Measurements from ENCODE around the gene IL4R.
"Not testable (repeated sequence)": the region's sequence is repeated elsewhere in the genome, so short reads cannot be mapped to it uniquely, and the experiment has no call there.

The IL4R gene

GRCh38 chr16:27329376-27330079, 15.8 kb downstream of the IL4R start:
- not testable (repeated sequence) for DNase-seq (ENCODE audit: low read depth in 3 of 3)

GRCh38 chr16:27330542-27330941, 16.8 kb downstream of the IL4R start:
- DNase-seq (ENCODE audit: low read depth in 3 of 3), result no peak

- no peak for DNase-seq (ENCODE audit: low read depth in 3 of 3)
These were observed 18.3 kb downstream of the IL4R start for GRCh38 chr16:27332105-27332504.

GRCh38 chr16:27333104-27333503, 19.3 kb downstream of the IL4R start:
- no peak for DNase-seq (ENCODE audit: low read depth in 3 of 3)

- no peak for DNase-seq (ENCODE audit: low read depth in 3 of 3)
These were observed 19.8 kb downstream of the IL4R start for GRCh38 chr16:27333549-27333948.

- DNase-seq (ENCODE audit: low read depth in 3 of 3), result no peak
These were observed 20.5 kb downstream of the IL4R start for GRCh38 chr16:27334192-27334764.

GRCh38 chr16:27334838-27335237, 21.1 kb downstream of the IL4R start:
- DNase-seq (ENCODE audit: low read depth in 3 of 3), result no peak

- DNase-seq (ENCODE audit: low read depth in 3 of 3), result no peak
These were observed 21.7 kb downstream of the IL4R start for GRCh38 chr16:27335349-27336053.

- no peak for DNase-seq (ENCODE audit: low read depth in 3 of 3)
These were observed 23.2 kb downstream of the IL4R start for GRCh38 chr16:27337024-27337423.

GRCh38 chr16:27339180-27339579, 25.4 kb downstream of the IL4R start:
- no peak for DNase-seq (ENCODE audit: low read depth in 3 of 3)

GRCh38 chr16:27340654-27341053, 26.9 kb downstream of the IL4R start:
- no peak for DNase-seq (ENCODE audit: low read depth in 3 of 3)

GRCh38 chr16:27341549-27341948, 27.8 kb downstream of the IL4R start:
- no peak for DNase-seq (ENCODE audit: low read depth in 3 of 3)

- no peak for DNase-seq (ENCODE audit: low read depth in 3 of 3)
These were observed 28.2 kb downstream of the IL4R start for GRCh38 chr16:27341971-27342370.

- DNase-seq (ENCODE audit: low read depth in 3 of 3), result no peak
These were observed 30.9 kb downstream of the IL4R start for GRCh38 chr16:27344721-27345120.

- DNase-seq (ENCODE audit: low read depth in 3 of 3), result no peak
These were observed 31.4 kb downstream of the IL4R start for GRCh38 chr16:27345201-27345600.

GRCh38 chr16:27346819-27347218, 33.0 kb downstream of the IL4R start:
- DNase-seq (ENCODE audit: low read depth in 3 of 3), result no peak

- DNase-seq (ENCODE audit: low read depth in 3 of 3), result no peak
These were observed 34.3 kb downstream of the IL4R start for GRCh38 chr16:27347930-27348685.

- DNase-seq (ENCODE audit: low read depth in 3 of 3), result no peak
These were observed 35.5 kb downstream of the IL4R start for GRCh38 chr16:27349276-27349675.

GRCh38 chr16:27350006-27350405, 36.2 kb downstream of the IL4R start:
- no peak for DNase-seq (ENCODE audit: low read depth in 3 of 3)

- DNase-seq (ENCODE audit: low read depth in 3 of 3), result no peak
These were observed 38.2 kb downstream of the IL4R start for GRCh38 chr16:27351989-27352388.

GRCh38 chr16:27353853-27354252, 40.1 kb downstream of the IL4R start:
- no peak for DNase-seq (ENCODE audit: low read depth in 3 of 3)

GRCh38 chr16:27355610-27356009, 41.8 kb downstream of the IL4R start:
- no peak for DNase-seq (ENCODE audit: low read depth in 3 of 3)
